GM19438 (cell line): Measurements from ENCODE around the gene DAPK1.

ENCODE experiments used
- ATAC-seq: cut with Tn5 transposase; IDR thresholded peaks from one replicate; pipeline ENCODE4 v1.9.1; 2021; ENCODE audit warnings: low read depth; ENCODE audit not compliant: unreplicated experiment

Gene DAPK1

DNA sequence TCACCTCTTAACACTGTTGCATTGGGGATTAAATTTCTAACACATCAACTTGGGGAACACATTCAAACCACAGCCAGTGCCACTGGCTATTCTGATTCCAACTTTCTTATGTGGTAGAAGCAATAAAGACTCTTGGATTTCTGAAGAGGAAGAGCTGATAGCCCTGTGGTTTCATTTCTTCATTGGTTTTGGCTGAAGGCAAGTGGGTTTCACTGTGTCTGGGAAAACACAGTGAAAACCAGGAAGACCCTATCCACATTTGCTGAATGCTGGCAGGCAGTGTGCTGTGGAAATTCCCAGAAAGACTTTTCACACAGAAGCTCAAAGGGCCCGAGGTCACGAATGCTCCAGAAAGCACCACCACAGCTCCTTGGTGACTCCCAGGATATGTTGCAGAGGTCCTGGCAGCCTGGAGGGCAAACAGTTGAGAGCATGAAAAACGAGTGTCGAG lies 67.1 kb downstream of the DAPK1 start:
- no peak for ATAC-seq

GRCh38 chr9:87567001-87567400 lies 69.3 kb downstream of the DAPK1 start:
- ATAC-seq: no peak

DNA sequence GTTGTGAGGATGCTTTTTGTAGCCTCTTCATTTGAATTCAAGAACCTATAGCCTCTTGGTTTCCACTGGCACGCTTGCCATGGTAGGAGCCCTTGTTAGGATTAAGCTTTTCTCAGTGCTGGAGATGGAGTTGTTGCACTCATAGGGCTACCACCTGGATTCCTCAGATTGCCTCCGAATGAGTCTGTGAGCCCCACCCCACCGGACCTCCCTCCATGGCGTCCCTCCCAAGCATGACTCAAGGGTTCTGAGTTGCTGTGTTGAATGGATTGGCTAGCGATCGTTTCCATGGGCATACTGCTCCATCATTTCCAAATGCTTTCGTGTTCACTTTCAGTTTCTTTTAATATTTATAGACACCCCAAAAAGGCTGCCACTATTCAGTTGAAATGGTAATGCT lies 69.9 kb downstream of the DAPK1 start:
- no peak for ATAC-seq

- ATAC-seq: no peak
Measured at GRCh38 chr9:87567983-87568382, 70.3 kb downstream of the DAPK1 start.

DNA sequence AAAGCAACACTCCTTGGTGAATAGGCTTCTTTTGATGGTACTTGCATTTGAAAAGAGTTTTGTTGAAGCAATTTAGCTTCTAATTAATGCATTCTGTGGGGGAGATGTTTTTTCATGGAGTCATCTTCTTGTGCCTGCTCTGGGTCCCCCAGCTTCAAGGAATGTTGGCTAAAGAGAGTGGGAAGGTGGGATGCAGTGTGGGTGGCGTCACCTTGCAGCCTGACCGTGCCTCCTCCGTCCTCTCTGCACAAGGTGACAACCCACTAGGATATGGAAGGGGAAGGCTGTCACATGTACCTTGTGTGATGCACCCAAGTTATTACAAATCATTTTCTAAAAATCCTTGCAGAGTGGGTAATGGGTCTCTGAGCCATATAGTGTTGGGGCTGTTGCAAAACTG lies 70.7 kb downstream of the DAPK1 start:
- ATAC-seq: no peak

GRCh38 chr9:87569008-87569509 lies 71.4 kb downstream of the DAPK1 start:
- no peak for ATAC-seq

DNA sequence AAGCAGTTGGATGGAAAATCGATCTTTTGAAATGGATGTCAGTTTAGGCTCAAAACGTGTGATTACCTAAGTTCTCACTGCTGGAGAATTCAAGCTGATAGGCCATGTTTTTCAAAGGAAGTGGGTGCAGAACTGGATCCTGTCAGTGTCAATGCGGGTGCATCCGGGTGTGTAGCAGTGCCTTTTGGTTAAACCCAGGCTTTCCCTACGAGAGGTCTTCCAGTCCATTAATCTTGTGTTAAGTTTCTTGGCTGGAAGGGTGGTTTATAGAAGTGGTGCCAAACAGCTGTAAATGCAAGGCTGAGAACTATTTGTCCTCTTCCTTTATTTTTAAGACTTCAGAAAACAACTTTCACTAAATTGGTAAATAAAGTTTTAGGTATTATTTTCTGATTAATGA lies 71.9 kb downstream of the DAPK1 start:
- peak; percentile 49 for ATAC-seq

GRCh38 chr9:87570000-87570908 lies 72.6 kb downstream of the DAPK1 start:
- ATAC-seq: peak; percentile 77

DNA sequence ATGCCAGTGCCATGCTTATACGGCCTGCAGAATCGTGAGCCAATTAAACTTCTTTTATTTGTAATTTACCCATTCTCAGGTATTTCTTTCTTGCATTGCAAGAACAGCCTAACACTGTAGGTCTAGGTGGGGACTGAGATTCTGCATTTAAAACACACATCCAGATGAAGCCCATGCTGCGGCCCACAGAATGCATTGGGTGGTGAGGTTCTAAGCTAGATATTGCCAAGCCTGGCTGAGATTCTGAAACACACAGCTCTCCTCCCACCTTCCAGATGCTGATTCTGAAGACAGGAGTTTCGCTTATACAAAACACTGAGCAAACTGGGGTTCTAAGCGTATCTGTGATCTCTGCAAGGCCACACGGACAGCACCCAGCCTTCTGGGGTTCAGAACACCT lies 75.1 kb downstream of the DAPK1 start:
- no peak for ATAC-seq

DNA sequence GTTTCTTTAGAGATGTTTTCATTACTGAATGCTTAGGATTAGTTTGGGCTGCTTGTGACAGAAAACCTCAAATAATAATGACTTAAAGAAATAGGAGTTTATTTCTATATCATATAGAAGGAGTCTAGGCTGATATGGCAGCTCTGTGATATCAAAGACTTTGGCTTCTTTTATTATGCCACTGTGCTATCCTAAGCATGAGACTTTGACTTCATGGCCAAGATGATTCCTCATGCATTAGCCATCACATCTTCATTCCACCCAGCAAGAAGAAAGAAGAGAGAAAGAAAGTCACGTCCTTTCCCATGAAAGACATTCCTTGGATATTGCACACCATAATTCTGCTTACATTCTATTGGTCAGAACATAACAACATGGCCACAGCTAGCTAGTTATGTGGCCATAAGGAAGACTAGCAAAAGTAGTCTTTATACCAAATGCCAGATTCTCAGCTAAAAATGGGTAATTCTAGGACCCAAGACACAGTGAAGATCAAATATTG lies 76.2 kb downstream of the DAPK1 start:
- ATAC-seq: no peak

GRCh38 chr9:87577746-87578145 lies 80.1 kb downstream of the DAPK1 start:
- ATAC-seq: no peak

DNA sequence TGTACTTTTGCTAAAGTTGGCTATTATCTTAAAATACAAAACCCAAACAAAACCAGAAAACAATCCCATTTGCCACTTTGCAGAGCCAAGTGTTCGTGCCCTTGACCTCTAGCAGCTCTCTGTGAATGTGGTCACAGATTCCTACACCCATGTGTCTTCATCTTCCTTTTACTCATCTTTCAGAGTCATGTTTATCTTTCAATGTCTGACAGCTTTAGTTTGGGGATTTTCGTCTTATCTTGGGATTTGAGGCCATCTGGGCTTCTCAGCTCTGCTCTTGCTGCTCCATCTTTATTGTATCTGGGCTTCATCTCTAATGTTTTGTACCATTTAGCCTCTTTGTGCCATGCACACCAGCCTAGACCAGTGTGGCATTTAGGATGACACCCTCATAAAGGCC lies 81.0 kb downstream of the DAPK1 start:
- no peak for ATAC-seq

DNA sequence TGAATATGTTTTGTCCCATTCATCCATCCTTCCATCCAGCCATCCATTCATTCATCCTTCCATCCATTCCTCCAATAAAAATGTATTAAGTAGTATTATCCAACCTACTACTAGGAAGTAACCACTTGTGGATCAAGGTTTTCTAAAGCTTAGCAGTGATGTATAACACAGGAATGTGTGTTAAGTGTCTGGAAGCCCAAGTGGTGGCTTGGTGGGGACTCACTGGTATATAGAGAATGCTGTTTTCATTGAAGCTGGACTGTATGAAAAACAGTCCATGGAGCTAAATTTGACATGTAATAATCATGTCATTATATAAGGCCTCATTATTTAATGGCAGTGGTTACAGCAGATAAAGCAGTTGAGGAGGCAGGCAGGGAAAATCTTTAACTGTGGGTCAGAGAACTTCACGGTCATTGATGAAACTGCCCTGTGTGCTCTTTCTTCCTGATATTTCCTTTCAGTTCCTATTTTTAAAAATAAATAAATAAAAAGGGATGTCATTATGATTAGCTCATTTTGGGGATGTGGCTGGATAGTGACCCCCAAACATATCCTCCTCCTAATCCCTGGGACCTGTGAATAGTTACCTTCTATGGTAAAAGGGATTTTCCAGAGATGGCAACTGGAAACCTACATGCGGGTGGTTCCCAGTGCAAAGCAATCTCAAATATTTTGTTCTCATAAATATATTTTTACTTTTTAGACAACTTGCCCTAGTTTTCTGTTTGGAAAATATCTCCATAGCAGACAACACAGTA lies 82.3 kb downstream of the DAPK1 start:
- ATAC-seq: no peak

DNA sequence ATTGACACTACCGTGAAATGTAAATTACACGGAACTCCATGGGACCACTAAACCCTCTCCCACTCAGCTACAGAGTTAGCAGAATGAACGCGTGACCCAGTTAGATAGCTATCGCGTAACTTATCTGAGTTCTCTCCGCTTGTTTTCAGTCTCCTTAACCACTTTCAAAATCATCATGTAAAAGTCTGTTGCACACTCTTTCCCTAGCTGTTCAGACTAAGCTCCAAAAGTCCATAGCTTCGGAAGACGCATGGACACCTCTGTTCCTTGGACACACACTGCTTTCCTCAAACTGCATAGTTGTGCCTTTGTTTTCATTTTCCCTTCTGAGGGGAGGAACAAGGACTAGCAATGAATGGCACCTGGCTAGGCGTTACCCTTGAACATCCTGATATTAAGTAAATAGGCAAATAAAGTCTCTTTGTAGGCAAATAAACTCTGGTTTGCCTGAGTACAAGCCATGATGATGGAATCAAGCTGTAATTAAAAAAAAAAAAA lies 83.3 kb downstream of the DAPK1 start:
- ATAC-seq: no peak

DNA sequence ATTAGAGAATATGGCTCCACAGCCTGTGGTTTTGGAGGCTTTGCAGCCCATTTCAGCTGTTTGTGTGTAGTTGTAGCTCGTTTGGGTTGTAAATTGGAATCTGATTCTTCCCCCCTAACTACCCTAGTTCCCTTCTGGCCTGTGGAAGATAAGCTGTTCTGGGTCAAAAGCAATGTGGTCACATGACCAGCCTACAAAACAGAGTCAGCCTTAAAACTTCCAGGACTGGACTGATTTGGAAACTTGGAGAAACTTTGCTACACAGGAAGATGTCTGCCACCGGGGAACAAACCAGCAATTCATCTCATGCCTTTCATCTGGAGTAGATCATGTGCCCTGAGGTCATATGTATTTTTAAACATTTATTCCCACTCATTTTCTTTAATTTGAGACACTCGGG lies 83.8 kb downstream of the DAPK1 start:
- ATAC-seq: no peak

DNA sequence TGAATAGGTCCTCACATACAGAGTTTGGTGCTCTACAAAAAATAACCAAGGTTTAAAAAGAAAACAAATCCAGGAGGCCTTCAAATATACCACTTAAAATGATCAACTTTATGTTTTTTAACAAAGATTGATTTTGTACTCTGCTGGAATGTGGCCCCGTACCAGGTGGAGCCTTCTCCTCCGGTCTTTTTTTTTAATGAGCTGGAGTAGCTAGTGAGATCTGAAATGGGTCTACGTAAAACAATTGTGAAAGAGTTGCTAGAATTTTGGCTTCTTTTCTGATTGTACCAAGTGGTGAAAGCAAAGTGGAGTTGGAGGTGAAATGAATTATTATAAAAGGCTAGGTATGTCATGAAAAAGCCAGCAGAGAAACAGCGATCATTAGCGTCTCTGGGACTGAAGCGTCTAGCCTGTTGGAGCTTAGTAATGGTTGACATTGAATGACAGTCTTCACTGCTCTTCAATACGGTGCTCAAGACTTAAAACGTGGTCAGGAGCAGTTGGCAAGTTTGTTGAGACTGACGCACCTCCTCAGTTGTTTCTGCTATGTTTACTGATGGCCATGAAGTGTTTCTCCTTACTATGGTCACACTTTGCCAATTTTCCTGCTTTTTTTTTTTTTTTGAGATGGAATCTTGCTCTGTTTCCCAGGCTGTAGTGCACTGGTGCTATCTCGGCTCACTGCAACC lies 84.4 kb downstream of the DAPK1 start:
- no peak for ATAC-seq

- no peak for ATAC-seq
Measured at GRCh38 chr9:87584326-87584725, 86.7 kb downstream of the DAPK1 start.

DNA sequence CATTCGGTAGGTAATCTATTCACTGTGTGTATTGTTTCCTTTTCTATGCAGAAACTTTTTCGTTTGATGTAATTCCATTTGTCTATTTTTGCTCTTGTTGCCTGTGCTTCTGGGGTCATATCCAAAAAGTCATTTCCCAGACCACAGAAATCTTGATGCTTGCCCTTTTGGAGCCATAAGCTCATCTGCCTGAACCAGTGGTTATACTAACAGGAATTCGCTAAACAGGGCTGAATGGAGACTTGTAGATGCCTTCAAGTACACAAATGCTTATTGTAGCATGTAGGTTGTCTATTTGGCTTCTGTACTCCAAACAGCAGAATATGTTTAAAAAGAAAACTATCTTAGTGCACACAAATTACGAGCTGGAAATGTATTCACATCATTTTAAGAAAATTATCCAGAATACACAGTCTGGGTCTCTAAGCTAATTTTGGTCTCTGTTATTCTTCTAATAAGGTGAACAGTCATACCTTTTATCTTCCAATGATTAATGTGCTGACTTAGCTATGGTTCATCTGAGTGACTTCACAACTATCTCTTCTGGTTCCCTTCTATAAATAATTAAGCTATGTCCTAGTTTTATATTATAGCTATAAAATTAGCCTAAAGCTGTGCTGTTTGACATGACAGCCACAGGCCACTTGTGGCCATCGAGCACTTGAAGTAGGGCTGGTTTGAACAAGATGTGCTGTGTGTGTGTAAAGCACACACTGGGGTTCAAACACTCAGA lies 87.6 kb downstream of the DAPK1 start:
- ATAC-seq: no peak

DNA sequence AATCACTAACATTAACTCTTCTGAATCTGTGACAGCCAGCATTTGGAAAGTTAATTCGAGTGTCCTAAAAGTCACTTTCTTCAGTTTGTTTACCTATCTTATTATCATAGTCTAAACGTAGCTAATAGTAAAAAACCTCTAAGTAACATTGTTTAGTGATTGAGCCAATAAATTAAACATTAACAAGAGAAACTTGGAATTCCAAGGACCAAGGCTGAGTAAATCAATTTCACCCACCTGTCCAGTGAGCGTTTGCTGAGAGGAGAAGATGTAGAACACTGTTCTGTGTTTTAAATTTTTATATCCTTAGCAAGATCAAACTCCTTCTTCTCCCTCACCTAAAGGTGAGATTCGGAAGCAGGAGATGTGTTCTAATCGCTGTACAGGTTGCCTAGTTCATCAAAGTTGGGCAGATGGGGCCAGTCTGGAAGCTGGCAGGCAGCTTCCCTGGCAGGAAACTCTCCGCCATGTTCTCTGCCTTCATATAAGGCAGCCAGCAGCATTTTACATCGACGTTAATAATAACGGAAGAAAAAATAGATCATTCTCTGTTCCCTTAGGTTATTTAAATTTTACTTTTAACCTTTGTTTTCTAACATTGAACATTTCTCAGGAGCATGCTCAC lies 89.2 kb downstream of the DAPK1 start:
- ATAC-seq: no peak

DNA sequence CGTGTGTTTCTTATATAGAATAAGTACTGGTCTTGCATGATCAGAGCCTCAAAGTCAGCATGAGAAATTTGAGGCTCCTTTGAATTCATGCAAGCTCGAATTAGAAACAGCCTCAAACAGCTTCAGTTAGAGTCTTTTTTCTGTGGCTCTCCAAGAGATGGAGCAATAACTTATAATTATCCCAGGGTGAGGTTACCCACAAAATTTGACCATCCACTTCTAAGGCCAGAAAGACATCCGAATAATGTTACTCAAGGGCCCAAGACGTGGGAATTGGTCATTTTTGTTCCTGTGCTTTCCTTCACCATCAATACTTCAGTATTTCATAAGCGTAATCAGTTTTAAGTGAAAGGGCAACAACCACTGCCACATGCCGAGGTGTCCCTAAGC lies 89.7 kb downstream of the DAPK1 start:
- no peak for ATAC-seq
